K562 (cell line): ENCODE results near the gene KLF1. TPM values are rescaled to one million over a fixed set of nuclear protein-coding genes. Genes with fewer than 3 reads are reported as not detected.

ENCODE experiments used
- ARID3A ChIP-seq: IDR thresholded peaks from 2 replicates; pipeline ENCODE4 v1.6.1; 2012; ENCODE audit warnings: low read depth, low read length, improper control_type of control experiment, borderline replicate concordance
- ATF1 ChIP-seq, 2 experiments: fragments of 450-650 bp in 1 of 2; IDR thresholded peaks; 2 replicates each; pipeline ENCODE4 v1.6.1; 2016; ENCODE audit warnings: missing compliant biosample characterization in 1 of 2, missing genetic modification characterization in 1 of 2
- CBFA2T2 ChIP-seq: fragments of 450-650 bp; conservative IDR thresholded peaks from 2 replicates; pipeline ENCODE4 v1.6.1; 2017; ENCODE audit warnings: mild to moderate bottlenecking
- ELF4 ChIP-seq: fragments of 450-650 bp; formaldehyde crosslinking; IDR thresholded peaks from 2 replicates; pipeline ENCODE4 v1.4.0; 2022; ENCODE audit warnings: missing genetic modification characterization
- FOXA3 ChIP-seq, 2 experiments: fragments of 450-650 bp in 1 of 2; sonication (generic) in 1 of 2; formaldehyde crosslinking; IDR thresholded peaks in 1 of 2; conservative IDR thresholded peaks in 1 of 2; 2 replicates each; pipeline versions ENCODE4 v1.4.0 to v1.8.0; 2020 to 2022; ENCODE audit warnings: mild to moderate bottlenecking in 2 of 2, missing genetic modification reagents in 1 of 2
- GTF2F1 ChIP-seq: IDR thresholded peaks from 2 replicates; pipeline ENCODE4 v1.6.1; 2011; ENCODE audit warnings: low read depth, low read length, improper control_type of control experiment
- HBP1 ChIP-seq: fragments of 450-650 bp; formaldehyde crosslinking; IDR thresholded peaks from 2 replicates; pipeline ENCODE4 v1.4.0; 2022; ENCODE audit warnings: missing genetic modification characterization
- HDAC6 ChIP-seq: IDR thresholded peaks from 2 replicates; pipeline ENCODE4 v1.6.1; 2012; ENCODE audit warnings: low read depth, mild to moderate bottlenecking, control low read depth, inconsistent platforms, low read length, moderate library complexity
- HMBOX1 ChIP-seq: sonication (generic); IDR thresholded peaks from 2 replicates; pipeline ENCODE4 v1.6.1; 2016
- HNRNPUL1 ChIP-seq: fragments of 200-400 bp; formaldehyde crosslinking; IDR thresholded peaks from 2 replicates; pipeline ENCODE4 v1.6.1; 2017; ENCODE audit warnings: low read length
- JUND ChIP-seq, 2 experiments: IDR thresholded peaks; 2 replicates in 1 of 2; 3 replicates in 1 of 2; pipeline ENCODE4 v1.6.1; 2011; ENCODE audit warnings: borderline replicate concordance in 2 of 2, low read depth in 2 of 2, low read length in 2 of 2, improper control_type of control experiment in 1 of 2, missing biosample characterization in 1 of 2, missing genetic modification characterization in 1 of 2, missing genetic modification reagents in 1 of 2
- KDM4B ChIP-seq, 2 experiments: fragments of 450-650 bp in 1 of 2; sonication (generic) in 1 of 2; IDR thresholded peaks; 2 replicates each; pipeline ENCODE4 v1.6.1; 2016 to 2017; ENCODE audit warnings: borderline replicate concordance in 2 of 2, antibody characterized with exemption in 1 of 2, low read depth in 1 of 2, mild to moderate bottlenecking in 1 of 2
- MLLT1 ChIP-seq, 2 experiments: fragments of 450-650 bp; IDR thresholded peaks; 2 replicates each; pipeline ENCODE4 v1.6.1; 2016
- MTA3 ChIP-seq: fragments of 450-650 bp; formaldehyde crosslinking; IDR thresholded peaks from 2 replicates; pipeline ENCODE4 v1.6.1; 2017; ENCODE audit warnings: mild to moderate bottlenecking, borderline replicate concordance
- POLR3G ChIP-seq: IDR thresholded peaks from 2 replicates; pipeline ENCODE4 v1.6.1; 2011; ENCODE audit not compliant: insufficient read length, insufficient replicate concordance; ENCODE audit errors: extremely low read depth
- RBM25 ChIP-seq: fragments of 200-400 bp; formaldehyde crosslinking; IDR thresholded peaks from 2 replicates; pipeline ENCODE4 v1.6.1; 2018; ENCODE audit warnings: low read length, low read depth, moderate library complexity; ENCODE audit not compliant: severe bottlenecking
- TBP ChIP-seq: optimal IDR thresholded peaks from 2 replicates; pipeline ENCODE3; 2011; ENCODE audit warnings: low read depth, low read length, improper control_type of control experiment
- TCF15 ChIP-seq: fragments of 250-450 bp; sonication (Bioruptor Pico); IDR thresholded peaks from 2 replicates; pipeline ENCODE4 v1.8.0; 2022; ENCODE audit warnings: moderate library complexity, mild to moderate bottlenecking, inconsistent platforms
- ZNF384 ChIP-seq: IDR thresholded peaks from 2 replicates; pipeline ENCODE4 v1.6.1; 2012; ENCODE audit warnings: low read depth, low read length, improper control_type of control experiment
- polyA plus RNA-seq, 8 experiments: library from polyadenylated mRNA; depleted of rRNA in 4 of 8; stranded (reverse) in 5 of 8; unstranded in 3 of 8; fragments of >200 nt; fragmentation: Nextera tagmentation in 2 of 8; fragmentation: Illumina TruSeq in 1 of 8; extraction: Ambion mirVana in 2 of 8; extraction: Trizol in 1 of 8; gene quantifications; 2 replicates each; pipeline versions ENCODE4 v1.2.1 to v1.2.3, GENCODE V29; 2011 to 2014; ENCODE audit warnings: inconsistent platforms in 1 of 8, missing spikeins in 1 of 8
- total RNA-seq, 7 experiments: library from RNA; depleted of rRNA in 6 of 7; stranded (reverse); fragments of >200 nt in 6 of 7; fragmentation: Illumina TruSeq in 2 of 7; extraction: Trizol in 2 of 7; gene quantifications; 2 replicates each; pipeline versions ENCODE4 v1.2.1 to v1.2.3, GENCODE V29; 2011 to 2021; ENCODE audit warnings: low replicate concordance in 1 of 7

Gene KLF1
- total and polyA plus RNA-seq, 9 of the 15 experiments (the other 6 are each of a cell fraction or from before 2014, with no cell fraction given), result 8.4 to 163 (median 47.3) TPM

- TF ChIP-seq MLLT1 (IDR thresholded peaks at IDR 0.05) (no peak), TBP (no peak), HNRNPUL1 (no peak), POLR3G (no peak), ELF4 (CRISPR knock-in tag) (no peak), JUND (IDR thresholded peaks at IDR 0.05; ENCODE audit: borderline replicate concordance, low read depth, low read length) (peak; percentile 54), JUND (tag; IDR thresholded peaks at IDR 0.05; ENCODE audit: borderline replicate concordance, low read depth, low read length) (no peak), KDM4B (IDR thresholded peaks at IDR 0.05; ENCODE audit: borderline replicate concordance in 2 of 2, low read depth in 1 of 2) (no peak), RBM25 (peak; percentile 14), TCF15 (CRISPR knock-in tag) (no peak), CBFA2T2 (0 out of 2 replicates have a peak, but pooled peaks have one; percentile 2), HDAC6 (no peak), FOXA3 (CRISPR knock-in tag; conservative IDR thresholded peaks at IDR 0.05 in 1 of 2, IDR thresholded peaks at IDR 0.05 in 1 of 2) (no peak), ZNF384 (no peak), ARID3A (no peak), HMBOX1 (no peak), HBP1 (CRISPR knock-in tag) (no peak), MTA3 (no peak), GTF2F1 (no peak), ATF1 (CRISPR knock-in tag; IDR thresholded peaks at IDR 0.05) (no peak), ATF1 (tag; IDR thresholded peaks at IDR 0.05) (no peak)
These were observed 49.8 kb downstream of the KLF1 start (continued) for GRCh38 chr19:12837225-12837624.
